Fibroblast of the aortic adventitia (primary cell): ENCODE measurements around the gene TASL. TPM values are rescaled to one million over a fixed set of nuclear protein-coding genes. Genes with fewer than 3 reads are reported as not detected.

Experiments
- small RNA-seq: library from RNA; depleted of rRNA; stranded (forward); fragments of <200 nt; gene quantifications from one replicate; pipeline ENCODE3, GENCODE V24; 2012
- total RNA-seq: library from RNA; depleted of rRNA; stranded (reverse); fragments of >200 nt; gene quantifications from 2 replicates; pipeline ENCODE4 v1.2.3, GENCODE V29; 2012; ENCODE audit warnings: low replicate concordance

TASL gene
- total RNA-seq, 1 donor, result not detected

Small RNA genes lying within 50 kb of the gene (small RNA-seq; reads per million reads assigned to genes)
- not detected for gene CKS1BP6

Other genes with a start within 250 kb of the TASL start
- gene GK, start 75.7 kb upstream of the TASL start, total RNA-seq, result 8.6 and 17.7 TPM in 2 replicates